Activated T-cell treated with anti-CD3 and anti-CD28 coated beads for 4 hours (primary cell): ENCODE data around the gene GOLGA1.
"Not testable (repeated sequence)": the region's sequence is repeated elsewhere in the genome, so short reads cannot be mapped to it uniquely, and the experiment has no call there.

Experiments used
- DNase-seq: peaks from one replicate; pipeline ENCODE4 v3.0.0-alpha.2; 2020

GOLGA1 gene

DNA sequence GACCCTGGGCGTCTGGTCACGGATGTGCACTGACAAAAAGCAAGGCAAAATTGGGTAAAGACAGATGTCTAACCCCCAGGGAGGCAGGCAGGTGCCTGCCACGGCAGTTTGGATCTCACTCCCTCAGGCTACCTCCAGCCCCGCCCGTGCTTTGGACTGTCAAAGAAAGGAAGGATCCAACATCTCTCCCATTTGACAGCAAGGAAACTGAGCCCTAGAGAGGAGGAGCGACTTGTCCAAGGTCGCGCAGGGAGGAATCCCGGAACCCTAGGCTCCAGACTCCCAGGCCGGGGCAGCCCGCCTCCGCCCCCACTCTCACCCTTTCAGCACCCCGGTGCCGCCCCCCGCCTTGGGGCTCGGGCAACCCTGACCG, 376 bp downstream of the GOLGA1 start:
- DNase-seq = no peak

DNA sequence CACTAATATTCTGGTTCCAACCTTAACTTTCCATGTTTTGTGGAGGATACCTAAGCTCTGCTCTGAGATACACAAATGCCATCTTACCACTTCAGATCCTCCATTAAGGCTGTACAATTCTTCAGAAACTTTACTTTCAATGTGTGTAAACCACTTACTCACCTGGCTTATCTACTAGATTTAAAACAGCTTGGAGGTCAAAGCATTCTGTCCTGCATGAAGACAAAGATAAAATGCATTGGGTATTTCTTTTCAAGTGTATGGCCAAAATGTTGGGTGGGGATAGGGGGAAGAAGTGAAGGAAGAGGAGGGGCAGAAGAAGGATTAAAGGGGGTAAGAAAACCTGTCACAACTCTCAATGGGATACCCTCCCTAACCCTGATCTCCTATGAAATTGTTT, 939 bp downstream of the GOLGA1 start:
- no peak for DNase-seq

DNA sequence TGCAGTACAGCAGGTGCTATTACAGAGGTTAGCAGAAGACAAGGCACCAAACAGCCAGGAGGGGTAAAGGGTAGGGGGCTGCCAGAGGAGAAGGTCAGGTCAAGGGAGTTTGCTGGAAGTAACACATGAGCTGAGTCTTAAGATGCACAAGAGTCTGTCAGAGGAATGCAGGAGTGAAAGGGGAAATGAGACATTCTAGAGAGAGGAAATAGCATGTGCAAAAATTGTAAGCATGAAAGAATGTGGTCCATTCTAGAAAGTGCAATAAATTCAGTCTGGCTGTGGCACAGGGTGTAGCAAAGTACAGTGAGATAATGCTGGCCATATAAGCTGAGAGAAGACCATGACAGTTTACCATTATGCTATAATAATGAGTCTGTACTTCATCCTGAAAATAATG, 6.6 kb downstream of the GOLGA1 start:
- DNase-seq = no peak

DNA sequence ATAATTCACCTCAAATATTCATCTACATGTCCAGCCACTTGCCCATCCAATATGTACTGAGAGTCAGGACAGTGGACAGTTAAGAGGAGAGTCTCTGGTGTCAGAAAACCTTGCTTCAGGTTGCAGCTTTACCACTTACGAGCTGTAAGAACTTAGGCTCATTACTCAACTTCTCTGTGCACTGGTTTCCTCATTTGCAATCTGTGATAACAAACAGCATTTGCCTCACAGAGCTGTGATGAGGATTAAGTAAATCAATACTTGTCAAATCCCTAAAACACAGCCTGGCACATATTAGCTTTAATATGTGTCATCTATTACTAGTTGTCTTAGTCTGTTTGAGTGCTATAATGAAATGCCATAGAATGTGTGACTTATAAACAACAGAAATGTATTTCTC, 8.6 kb downstream of the GOLGA1 start:
- DNase-seq = no peak

DNA sequence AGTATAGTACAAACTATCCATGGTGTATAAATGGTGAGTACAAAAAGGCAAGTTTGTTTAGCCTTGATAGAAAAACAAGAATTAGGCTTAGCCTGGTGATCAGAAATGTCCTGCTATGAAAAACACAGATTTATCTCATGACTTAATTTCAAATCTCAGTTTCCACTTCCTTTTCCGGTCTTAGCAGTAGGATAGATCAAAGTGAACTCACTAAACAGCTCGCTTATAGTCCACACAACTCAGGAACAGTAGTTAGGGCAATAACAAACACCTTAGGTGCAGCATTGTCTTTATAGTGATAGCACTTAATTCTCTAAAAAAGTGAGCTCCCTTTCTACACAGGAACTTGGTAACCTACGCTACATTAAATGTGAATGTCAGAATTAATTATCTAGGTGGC, 11.4 kb downstream of the GOLGA1 start:
- DNase-seq = no peak

DNA sequence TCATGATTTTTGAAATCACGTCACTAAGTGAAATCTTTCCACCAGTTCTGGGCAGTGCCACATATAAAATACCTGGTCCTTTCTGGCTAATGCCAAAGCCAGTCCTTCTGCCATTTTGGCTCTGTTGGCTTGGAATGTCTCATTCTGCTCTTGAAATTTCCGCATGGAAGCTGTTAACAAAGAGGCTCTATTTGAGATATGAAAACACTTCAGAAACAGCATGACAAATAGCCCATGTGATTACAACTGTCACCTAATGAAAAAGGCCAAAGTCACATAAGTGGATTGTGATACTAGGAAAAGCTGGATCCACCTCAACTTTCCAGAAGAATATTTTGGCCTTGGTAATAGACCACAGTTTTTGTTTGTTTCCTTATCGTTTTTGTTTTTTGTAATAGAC, 12.8 kb downstream of the GOLGA1 start:
- DNase-seq = no peak

DNA sequence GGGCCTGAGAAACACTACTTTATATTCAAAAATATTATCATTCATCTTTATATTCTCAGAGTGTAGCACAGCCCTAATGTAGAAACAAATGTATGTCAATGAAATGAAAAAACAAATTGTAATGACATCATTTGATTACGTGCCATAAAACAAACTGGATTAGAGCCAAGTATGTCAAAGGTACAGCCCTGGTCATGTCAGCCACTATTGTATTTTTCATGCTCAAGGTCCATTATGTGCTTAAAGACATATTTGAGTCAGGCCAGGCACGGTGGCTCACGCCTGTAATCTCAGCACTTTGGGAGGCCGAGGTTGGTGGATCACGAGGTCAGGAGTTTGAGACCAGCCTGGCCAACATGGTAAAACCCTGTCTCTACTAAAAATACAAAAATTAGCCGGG, 20.5 kb downstream of the GOLGA1 start:
- not testable (repeated sequence) for DNase-seq

DNA sequence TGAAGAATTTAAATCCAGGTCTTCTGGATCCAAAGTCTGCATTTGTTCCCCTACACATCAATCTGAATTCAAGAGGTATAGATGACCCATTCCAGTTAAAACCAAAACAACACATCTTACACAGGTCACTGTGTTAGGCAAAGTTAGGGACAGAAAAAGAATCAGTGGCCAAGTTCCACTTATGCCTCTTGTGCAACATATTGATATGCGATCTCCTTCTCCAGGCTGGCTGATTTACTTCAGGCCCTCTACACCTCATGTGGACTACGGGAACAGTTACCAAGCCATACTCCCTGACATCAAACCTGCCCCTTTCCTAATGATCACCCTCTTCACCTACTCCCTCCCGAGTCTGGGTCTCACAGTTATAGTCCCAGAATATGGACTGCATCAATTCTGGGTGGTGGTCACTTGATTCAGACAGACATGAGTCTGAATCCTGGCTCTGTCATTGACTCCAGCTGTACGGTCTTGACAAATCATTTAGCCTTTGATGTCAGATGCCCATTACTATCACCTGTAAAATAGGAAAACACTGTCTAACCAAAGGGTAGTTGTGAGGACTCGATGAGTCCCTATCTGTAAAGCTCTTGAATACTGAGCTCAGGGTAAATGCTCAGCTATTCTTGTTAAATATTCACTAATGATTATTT, 26.0 kb downstream of the GOLGA1 start:
- no peak for DNase-seq

DNA sequence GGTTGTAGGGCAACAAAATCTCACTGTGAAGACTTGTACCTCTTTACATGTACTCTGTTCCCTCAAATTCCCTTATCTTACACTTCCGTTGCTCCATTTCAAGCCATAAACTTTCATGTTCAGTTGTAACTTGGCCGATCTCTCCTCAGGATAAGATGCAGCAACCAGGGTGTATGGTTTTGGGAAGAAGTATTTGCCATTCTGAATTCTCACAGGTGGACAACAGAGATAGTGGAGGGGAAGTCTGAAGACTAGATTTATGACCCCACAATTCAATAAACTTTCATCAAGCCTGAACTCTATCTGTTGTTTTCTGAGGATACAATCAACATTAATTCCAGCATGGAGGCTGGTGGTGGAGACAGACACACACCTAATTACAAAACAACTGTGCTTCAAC, 27.5 kb downstream of the GOLGA1 start:
- DNase-seq = no peak

DNA sequence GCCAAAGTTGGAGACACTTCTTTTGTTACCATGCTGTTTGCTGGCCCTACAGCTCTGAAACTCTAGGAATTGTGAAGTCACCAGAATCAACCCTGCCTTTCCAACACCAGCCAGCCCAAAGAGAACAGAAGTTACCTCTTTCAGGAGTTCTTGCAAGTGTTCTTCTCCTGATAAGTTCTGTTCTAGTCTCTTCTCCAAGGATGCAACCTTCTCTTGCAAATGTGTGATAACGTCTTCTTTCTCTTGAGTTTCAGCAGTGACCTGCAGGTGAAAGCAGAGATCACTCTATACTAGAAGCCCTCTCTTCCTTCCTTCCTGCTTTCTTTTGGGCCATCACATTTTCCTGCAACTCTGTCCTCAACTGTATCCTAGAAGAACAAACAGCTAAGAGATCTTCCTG, 29.1 kb downstream of the GOLGA1 start:
- DNase-seq = no peak

DNA sequence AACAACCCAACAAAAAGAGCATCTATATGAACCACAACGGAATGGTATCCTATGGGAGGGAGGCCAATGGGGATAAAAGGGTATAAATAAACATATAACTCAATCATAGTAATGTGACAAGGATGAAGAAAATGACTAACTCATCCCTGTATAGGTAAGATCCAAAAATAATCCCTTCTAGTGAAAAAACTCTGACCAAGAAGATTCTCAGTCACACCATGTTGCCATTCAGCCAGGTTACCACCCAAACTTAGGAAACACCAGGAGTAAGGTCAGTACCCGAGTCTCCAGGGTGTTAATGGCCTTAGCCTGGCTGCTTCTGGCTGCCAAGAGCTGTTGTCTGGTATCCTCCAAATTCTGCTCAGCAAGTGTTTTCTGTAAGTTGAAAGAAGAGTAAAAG, 32.8 kb downstream of the GOLGA1 start:
- DNase-seq = no peak

DNA sequence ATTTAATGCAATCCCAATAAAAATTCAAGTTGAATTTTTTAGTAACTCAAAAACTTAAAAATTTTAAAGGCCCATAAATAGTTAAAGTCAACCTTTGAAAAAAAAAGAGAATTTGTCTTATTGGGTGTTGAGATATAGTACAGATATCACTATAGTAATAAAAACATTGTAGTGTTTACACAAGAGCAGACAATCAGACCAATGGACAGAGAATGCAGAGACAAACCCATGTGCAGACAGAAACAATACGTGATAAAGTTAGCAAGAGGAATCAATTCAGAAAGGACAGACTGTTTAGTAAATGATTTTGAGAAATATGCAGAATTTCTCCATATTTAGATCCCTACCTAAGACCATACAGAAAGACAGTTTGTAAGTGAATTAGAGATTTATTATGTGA, 33.9 kb downstream of the GOLGA1 start:
- DNase-seq = no peak

DNA sequence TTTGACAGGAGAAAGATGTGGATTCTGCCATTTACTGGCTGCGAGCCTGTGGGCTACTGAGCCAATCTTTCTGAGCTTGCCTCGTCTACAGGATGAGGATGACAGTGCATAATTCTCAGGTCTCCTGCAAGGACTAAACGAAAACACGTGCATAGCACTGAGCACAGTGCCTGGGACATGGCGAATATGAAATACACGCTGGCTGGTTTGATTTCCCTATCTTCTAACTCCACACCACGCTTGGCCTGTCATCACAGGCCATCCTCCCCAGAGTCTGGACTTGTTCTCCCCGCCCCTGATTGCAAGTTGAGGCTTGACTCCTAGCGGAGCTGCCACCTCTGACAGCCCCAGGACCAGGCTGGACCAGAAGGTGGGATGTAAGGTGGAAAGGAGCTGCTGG, 41.0 kb downstream of the GOLGA1 start:
- no peak for DNase-seq

DNA sequence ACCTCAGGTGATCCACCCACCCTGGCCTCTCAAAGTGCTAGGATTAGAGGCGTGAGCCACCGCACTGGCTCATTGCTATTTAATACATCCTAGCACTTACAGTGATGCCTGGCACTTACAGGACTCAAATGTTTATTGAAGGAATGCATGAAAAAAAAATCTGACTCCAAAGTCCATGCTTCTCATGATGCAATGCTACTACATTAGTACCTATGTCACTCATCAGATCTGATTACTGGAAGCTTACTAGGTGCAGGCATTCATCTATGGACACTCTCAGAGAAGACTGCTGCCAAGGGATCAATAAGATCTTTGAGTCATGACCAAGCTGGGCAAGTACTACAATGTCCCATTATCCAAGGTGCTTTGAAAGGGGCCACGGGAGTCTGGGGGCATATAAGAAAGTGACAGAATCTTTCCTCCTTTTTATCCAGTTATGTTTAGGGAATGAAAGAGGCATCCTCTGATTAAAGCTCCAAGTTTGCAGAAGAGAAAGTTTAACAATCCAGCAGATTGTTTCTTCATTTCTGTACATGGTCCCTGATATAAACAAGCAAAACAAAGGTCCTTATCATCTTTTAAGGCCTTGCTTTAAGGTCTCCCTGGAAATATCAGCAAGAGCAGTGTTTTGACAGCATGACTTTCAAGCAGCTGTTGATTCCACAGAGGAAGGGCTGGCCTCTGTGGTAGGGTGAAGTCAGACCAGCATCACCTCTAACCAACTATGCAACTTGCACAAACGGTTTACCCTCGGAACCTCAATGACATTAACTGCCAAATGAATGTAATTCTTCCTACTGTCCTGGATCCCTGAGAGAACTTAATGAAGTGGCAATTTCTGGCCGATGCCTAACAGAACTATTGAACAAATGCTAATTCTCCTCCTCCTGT, 43.1 kb downstream of the GOLGA1 start:
- DNase-seq = no peak

DNA sequence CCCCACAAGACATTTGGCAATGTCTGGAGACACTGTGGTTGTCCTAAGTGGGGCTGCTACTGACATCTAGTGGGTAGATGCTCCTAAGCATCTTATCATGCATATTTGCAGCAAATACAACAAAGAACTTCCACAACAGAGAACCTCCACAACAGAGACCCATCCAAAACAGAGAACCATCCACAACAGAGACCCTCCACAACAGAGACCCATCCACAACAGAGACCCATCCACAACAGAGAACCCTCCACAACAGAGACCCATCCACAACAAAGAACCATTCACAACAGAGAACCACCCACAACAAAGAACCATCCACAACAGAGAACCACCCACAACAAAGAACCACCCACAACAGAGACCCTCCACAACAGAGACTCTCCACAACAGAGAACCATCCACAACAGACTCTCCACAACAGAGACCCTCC, 46.1 kb downstream of the GOLGA1 start:
- DNase-seq = peak; percentile 17

DNA sequence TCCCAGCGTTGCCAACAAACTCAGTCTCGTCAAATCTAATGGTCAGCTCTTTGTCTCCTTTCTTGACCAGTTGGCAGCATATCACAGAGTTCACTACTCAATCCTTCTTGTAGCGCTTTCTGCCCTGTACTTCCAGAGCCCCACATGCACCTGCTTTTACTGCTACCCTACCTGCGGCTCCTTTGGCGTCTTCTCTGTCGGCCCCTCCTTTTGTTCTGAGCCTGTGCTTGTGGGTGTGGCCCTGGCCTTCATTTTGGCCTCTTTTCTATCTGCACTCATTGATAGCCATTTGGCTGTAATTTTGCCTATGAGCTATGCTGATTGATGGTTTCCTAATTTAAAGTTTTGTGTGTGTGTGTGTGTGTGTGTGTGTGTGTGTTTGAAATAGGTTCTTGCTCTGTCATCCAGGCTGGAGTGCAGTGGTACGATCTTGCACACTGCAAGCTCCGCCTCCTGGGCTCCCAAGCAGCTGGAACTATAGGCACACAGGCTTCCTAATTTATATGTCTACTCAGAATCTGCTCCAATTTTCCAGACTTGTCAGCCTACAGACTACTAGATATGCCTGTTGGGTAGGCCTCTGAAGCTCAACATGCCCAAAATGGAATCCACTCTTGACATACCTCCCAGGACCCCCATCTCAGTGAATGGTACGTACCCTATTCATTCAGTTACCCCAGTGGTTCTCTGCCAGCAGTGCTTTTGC, 46.7 kb downstream of the GOLGA1 start:
- DNase-seq = no peak

DNA sequence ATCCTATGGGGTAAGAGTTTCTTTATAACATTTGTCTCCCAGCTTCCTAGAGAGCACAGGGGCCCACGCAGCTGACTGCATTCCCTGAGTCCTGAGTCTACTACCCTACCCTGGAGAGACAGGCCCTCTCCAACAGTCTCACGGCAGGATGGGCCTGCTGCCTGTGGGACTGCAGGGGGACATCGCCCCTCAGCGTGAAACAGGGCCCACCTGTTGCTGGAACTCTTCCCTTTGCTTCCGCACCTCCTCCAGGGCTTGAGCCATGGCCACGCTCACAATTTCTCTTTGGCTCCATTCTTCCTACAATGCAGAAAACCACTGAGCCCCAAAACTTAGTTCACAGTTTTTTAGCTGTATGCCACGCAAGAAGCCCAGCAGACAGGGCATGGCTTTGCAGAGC, 50.7 kb downstream of the GOLGA1 start:
- DNase-seq = no peak

DNA sequence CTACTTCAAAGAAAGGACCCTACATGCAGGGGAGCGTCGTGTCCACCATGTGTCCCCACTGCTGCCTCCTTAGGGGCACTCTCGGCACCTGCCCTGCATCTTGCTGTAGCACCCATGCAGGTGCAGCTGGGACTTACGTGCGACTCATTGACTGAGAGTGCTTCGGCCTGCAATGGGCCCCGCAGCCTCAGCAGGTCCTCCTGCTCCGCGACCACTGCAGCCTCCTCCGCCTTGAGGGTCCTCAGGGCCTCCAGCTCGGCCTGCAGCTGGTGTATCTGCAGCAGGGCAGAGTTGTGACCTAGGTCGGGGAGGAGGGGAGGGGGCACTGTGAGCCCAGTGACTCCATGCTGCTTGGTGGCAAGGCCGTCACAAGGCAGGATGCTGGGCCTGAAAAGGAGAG, 51.9 kb downstream of the GOLGA1 start:
- no peak for DNase-seq

DNA sequence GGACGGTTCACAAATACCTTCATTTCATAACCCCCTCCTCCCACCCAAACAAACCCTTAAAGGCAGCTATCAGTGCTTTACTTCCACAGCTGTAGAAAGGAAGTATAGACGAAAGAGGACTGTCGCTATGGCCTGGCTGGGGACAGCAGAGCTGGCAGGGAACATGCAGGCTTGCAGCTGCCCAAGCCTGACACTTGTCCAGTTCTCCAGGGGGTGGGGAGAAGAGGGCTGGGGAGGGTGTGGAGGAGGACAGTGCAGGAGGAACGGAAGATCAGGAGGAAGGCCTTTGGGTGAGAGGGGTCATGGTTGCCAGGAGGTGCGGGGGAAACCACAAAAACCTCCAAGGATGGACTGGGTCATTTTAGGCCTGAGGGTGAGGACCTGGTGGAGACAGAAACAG, 53.1 kb downstream of the GOLGA1 start:
- no peak for DNase-seq

DNA sequence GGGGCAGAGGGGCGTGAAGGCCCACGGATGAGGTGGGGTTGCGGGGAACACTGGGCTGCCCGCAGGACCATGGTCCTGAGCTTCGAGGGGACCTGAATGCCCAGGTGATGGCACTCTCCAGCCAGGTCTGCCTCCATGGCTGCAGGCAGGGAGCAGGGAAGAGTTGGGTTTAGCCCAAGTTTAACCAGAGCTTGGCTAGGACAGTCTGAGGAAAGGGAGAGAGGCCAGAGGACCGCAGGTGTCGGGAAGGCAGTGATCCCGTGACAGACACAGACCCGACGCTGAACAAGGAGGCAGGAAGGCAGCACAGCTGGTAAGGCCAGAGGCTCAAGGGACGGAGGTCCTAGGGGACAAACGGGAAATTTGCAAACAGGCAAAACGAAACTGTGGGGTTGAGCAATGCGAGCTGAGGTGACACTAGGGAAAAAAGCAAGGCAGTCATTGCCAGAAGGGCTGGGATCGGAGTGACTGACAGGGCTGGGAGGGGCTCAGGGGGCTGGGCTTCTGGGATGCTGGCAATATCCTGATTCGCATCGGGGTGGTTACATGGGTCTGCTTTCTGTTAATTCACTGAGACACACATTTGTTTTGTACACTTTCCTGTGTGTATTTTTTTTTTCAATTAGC, 53.9 kb downstream of the GOLGA1 start:
- no peak for DNase-seq

DNA sequence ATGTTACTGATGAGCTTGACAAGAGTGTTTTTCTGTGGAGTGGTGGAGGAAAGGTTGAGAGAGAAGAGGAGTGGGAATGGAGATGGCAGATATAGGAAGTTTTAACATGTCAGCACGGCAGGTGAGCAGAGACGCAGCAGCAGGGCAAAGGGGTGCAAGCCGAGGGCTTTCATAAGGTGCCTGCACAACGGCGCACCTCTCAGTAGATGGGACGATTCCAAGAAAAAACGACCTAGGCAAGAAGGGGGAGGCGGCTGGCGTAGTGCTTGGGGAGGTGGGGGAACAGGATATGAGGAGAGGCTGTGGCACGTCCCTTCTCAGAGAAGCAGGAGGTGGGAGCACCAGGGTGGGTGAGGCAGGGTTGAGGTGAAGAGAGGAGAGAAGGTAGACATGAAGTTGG, 54.4 kb downstream of the GOLGA1 start:
- no peak for DNase-seq

DNA sequence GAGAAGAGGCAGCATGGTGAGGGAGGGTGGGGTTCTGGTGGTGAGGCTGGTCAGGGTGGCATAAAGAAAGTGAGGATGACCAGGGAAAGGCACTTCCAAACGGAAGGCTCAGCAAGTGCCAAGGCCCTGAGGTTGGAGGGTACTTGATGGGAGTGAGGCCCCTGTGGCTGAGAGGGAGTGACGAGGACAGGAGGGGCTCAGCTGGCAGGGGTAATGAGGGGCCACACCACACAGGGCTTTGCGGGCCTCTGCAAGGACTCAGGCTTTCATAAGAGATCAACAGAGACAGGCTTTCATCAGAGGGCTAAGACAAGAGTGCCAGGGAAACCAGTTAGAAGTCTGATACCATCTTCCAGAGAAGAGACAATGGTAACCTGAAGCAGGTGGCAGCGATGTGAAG, 55.3 kb downstream of the GOLGA1 start:
- no peak for DNase-seq

DNA sequence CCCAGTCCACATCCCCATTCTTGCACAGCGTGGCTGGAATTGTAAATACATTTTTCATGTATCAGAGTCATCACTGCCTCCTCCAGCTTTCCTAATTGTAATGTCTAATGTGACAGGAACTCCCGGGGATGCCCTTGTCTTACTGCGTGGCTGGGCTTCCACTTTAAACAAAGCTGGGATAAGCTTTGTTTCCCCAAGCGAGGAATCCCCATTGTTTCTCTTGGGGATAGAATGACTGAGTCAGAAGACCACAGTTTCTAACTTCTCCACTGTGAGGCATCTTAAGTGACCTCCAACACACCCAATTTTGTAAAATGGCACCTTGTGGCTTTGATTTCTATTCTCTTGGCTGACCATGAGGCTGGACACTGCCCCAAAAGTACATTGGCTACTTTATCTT, 56.5 kb downstream of the GOLGA1 start:
- no peak for DNase-seq

DNA sequence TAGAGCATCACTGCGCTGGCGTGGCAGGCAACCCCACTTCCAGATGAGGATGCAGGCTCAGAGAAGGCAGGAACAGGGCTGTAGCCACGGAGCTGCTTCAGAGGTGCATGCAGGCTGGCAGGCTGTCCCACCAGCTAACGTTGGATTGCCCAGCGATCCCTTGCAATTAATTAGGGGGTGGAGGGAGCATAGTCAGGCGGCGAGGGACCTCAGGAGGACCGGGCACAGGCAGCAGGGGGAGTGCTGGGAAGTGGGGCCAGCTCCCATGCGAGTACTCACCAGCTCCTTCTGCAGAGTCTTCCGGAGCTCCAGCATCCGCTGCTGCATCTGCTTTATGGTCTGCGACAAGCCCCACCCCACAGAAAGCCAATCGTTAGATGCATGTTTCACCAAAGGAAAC, 58.7 kb downstream of the GOLGA1 start:
- DNase-seq = no peak
